OCI-LY7 (cell line): Measurements from ENCODE around the gene AOX1.

Source experiments
- CTCF ChIP-seq: fragments of 200-600 bp; sonication (generic); conservative IDR thresholded peaks from 2 replicates; pipeline ENCODE4 v1.5.1; 2014; ENCODE audit warnings: mild to moderate bottlenecking, antibody characterized with exemption, low read length, moderate library complexity, mixed read lengths
- EZH2phosphoT487 ChIP-seq: fragments of 200-600 bp; sonication (generic); IDR thresholded peaks from 2 replicates; pipeline ENCODE4 v1.6.1; 2018; ENCODE audit warnings: low read depth, borderline replicate concordance, mild to moderate bottlenecking, mixed run types, antibody characterized with exemption, low read length, moderate library complexity, mixed read lengths

GRCh38 chr2:200698217-200698616 lies 112.4 kb downstream of the AOX1 start:
- TF ChIP-seq CTCF (no peak), EZH2phosphoT487 (no peak)
